Activated T-cell treated with anti-CD3 and anti-CD28 coated beads for 48 hours (primary cell): ENCODE data around the gene CCSER1.

Source experiments
- DNase-seq: peaks from one replicate; pipeline ENCODE4 v3.0.0-alpha.2; 2020; ENCODE audit warnings: low read depth

CCSER1 gene

DNA sequence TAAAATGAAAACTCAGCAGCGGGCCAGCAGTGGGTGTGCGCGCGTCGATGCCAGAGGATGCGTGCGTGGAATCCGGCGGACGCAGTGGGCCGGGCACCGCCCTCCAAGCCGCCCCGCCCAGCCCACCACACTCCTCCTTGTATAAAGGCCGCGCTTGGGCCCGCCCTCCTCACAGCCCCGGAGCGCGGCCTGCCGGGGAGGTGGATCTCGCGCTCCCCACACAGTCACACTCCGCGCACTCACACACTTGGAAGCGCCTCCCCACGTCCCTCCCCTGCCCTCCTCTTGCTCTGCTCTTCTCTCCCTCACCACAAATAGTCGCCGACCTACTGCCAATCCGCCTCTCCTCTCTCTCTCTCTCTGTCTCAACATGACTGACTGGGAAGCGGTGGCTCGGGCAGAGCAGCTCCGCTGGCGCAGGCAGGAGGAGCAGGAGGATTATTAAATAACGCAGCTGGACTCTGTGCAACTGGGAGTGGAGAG lies at the start of gene CCSER1:
TSS of gene CCSER1 (plus strand) at position 172 of the 483 bp plus-strand sequence.
- DNase-seq: peak; percentile 21

DNA sequence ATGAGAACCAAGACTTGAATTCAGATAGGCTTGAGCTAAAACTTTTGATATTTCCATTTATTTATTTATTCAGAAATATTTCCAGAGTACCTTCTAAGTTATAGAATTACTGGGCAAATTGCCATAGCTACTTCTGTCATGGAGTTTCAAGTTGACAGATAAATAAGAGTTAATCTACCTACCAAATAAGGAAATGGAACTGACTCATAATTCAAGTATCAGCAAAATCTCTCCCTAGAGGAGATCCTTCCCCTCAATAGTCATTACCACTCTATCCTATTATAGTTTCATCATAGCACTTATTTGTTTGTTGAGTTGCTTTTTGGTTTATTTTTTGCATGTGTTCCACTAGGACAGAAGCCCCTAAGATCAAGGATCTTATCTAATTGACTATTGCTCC lies 48.8 kb upstream of the CCSER1 start:
- no peak for DNase-seq

- no peak for DNase-seq
These were observed 47.1 kb upstream of the CCSER1 start for GRCh38 chr4:90080116-90080515.

DNA sequence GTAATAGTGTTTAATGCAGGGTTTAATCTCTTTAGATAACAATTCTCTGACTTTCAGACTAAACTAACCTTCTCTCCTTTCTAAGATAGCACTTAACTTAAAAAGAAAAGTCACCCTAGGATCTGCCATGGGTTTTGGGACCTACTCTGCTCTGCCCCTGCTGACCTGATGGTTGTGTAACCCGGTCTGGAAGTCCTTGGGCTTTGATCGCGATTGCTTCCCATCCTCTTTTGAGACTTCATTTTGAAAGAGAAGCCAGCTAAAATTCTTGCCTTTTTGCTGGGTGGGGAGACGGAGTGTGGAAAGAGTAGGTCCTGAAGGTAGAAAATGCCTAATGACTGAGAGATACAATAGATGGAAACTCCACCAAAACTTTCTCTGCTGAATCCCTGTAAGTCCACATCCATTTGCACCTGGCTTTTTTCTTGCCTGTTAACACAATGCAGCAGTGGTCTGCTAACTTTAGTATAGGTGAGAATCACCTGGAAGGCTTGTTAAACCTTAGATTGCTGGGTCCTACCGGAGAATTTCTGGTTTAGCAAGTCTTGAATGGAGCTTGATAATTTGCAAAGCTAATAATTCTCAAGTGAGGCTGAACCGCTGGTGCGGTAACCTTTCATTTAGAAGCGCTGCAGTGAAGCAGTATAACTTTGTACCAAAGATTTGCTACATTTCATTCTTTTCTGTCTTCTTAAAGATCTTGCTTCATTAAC lies 45.6 kb upstream of the CCSER1 start:
- no peak for DNase-seq

DNA sequence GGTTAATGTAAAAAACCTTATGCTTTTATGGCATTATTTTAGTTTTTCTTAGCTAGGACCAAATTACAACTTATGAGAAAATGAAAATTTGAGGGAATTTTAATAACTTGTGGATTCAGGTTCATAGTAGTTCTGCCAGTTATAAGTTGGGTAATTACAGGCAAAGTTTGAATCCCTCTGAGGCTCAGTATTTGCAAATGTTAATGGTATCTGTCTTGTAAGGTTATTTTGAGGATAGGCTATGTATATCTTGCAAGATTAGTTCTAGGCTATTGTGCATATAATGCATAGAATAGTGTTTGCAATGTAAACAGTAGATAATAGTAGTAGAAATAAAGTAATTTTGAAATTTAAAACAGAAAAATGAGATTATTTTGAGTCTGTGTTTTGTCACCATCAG lies 44.7 kb upstream of the CCSER1 start:
- DNase-seq: no peak

DNA sequence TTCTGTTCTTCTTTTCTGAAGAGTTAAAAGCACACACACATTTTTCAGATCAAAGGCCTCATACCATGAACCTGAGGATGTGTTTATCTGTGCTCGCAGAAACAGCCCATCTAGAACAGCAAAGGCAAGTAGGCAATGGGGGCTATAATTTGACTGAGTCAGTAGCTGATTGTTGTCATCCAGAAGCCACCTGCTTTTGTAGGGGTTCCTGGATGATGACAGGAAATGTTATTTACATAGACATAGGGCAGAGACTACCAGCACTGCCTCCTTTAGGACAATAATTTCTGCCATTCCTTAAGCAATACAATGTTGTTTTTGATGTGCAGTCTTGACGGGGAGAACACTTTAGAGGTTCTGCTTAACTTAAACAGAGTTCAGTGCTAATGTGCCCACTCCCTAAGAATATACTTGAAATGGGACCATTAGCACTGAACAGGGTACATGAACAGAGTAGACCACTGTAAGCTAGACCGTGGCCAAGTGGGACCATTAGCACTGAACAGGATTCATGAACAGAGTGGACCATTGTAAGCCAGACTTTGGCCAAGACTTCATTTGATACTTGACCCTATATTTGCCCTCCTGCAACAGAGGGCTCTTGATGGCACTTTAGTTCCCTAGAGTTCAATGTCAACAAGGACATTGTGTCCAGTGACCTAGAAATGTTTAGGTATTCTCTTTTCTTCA lies 42.8 kb upstream of the CCSER1 start:
- DNase-seq: no peak

DNA sequence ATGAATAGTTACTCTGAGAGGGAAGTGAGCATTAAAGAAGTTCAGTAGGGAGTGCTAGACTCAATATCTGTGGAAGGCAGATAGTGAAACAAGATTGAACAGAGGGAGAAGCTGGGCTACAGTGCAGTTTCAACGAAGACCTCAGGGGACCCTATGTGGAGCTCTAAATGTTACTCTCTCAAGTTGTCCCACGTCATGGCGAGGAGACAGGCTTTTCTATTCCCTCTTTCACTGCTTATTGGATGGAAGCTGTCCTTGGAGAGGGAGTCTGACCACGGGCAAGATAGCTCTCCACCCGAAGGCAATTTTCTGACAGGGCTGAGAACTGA lies 42.3 kb upstream of the CCSER1 start:
- DNase-seq: no peak

GRCh38 chr4:90093526-90093925 lies 33.7 kb upstream of the CCSER1 start:
- DNase-seq: no peak

- no peak for DNase-seq
These were observed 32.2 kb upstream of the CCSER1 start for GRCh38 chr4:90095000-90095399.

DNA sequence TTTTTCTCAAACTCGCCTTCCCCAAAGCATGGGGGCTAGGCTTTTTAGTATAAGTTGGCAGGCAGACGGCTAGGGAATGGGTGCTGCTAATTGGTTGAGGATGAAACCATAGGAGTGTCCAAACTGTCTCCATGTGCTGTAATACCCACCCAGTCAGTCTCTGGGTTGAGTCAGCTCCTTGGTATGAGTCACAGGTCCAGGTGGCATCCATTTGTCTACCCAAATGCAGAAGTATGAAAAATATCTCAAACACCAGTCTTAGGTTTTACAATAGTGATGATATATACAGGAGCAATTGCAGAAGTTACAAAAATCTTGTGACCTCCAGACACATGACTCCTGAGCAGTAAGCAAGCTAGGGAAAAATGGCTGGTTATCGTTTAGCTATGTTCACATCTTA lies 27.4 kb upstream of the CCSER1 start:
- DNase-seq: no peak

DNA sequence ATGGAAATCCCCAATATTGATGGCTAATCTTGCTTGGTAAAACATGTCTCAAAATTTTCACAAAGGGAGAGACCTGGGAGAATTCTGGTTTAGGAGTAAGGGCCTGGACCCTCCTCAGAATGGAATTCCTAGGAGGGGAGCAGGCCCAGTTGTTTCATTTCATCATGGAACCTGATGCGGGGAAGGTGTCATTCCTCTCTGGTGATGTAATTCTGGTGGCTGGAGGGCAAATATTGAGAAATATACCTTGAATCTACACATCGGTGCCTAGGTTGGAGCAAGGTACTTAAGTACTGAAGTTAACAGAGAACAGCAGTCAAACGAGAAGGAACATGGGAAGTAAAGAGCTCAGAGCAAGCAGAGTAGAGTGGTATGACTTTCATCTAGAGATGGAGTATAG lies 23.2 kb upstream of the CCSER1 start:
- no peak for DNase-seq

- no peak for DNase-seq
These were observed 21.9 kb upstream of the CCSER1 start for GRCh38 chr4:90105274-90105673.

DNA sequence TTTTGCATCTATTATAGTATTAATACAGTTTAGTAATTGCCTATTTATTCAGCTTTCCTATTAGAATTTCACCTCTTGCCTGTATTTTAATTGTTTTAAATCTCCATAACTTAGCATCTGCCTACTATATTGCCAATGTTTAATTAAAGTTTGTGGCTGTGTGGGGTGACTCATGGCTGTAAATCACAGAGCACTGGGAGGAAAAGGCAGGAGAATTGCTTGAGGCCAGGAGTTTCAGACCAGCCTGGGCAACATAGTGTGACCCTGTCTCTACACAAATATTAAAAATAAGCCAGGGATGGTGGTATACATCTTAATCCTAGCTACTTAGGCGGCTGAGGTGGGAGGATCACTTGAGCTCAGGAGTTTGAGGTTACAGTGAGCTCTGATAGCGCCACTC lies 14.5 kb upstream of the CCSER1 start:
- no peak for DNase-seq

- no peak for DNase-seq
These were observed 13.2 kb upstream of the CCSER1 start for GRCh38 chr4:90113881-90114457.

DNA sequence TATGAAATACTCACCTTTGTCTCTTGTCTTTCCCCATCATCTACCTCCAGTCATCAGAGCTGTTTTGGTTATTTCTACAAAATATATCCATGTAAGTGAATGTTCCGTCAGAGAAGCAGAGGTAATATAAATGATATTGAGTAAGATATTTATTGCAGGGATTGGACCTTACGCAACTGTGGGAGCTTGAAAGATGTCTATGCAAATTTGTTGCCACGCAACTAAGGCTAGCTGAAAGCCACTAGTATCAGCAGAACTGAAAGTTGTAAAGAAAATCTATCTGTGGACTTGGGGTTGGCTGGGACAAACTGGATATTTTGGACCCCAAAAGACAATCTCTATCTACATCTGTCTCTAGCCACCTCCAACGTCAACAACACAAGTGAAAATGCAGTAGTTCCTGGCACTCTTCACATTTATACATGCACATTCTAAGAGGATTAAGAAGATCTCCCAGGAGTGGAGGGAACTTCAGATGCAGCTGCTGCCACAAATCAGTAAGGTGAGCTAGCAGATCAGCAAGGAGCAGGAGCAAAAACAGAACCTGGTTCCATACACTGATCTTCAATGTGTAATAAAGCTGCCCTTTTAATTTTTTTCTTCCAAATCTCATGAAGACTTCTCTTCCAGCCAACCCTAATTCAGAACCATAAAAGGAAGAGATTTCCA lies 8.5 kb upstream of the CCSER1 start:
- no peak for DNase-seq

DNA sequence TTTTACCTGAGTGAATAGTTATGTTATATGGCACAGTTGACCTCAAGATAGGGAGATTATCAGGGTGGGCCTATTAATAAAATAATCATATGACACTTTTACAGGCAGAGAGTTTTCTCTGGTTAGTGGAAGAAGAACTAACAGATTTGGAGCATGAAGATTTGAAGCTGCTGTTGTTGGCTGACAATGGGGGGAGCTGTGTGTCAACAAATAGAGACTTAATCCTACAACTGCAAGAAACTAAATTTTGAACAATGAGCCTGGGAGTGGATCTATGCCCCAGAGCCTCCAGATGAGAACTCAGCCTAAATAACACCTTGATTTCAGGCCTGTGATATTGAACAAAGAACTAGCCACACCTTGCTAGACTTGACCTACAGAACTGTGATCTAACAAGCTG lies 7.2 kb upstream of the CCSER1 start:
- DNase-seq: no peak

DNA sequence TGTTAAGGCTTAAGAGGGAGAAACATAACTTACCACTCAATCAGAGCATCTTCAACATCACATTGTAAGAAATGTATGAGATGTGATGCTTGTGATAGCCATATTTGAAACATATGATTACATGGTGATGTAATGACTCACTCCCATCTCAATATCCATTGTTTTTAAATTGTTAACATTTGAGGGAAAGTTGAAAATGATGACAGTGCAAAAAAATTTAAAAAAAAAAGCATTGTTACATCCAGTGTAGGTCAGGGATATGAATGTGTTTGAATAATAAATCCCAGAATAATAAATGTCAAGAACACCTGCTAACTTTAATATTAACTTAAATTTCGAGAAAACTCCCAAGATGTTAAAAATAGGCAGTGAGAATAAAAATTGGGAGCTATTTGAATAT lies 6.4 kb upstream of the CCSER1 start:
- no peak for DNase-seq

DNA sequence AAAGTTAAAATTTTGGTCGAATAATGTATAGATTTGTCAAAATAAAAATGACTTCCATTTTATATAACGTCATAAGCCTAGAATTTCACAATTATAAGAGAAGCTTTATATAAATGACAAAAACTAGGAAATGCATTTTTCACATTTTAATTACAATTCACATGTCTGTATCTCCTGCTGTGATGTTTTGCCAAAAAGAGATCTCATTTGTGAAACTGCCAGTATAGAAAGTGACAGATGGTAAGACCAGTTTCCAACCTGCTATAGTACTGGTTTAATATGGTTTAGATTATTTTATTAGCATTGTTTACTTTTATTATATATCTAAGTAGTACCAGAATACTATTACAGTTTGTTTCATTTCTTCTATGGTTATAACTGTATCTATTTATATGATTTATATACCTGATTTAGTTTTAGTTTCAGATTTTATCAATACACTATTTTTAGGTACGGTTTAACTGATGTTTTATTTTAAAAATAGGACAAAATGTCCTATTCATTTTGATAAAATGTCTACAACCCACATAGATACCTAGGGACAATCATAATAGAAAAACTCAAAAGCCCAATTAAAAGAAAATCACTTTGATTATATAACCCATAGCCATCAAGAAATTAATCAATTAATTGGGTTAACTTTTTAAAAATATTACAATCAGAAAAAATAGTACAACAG lies 5.4 kb upstream of the CCSER1 start:
- no peak for DNase-seq

DNA sequence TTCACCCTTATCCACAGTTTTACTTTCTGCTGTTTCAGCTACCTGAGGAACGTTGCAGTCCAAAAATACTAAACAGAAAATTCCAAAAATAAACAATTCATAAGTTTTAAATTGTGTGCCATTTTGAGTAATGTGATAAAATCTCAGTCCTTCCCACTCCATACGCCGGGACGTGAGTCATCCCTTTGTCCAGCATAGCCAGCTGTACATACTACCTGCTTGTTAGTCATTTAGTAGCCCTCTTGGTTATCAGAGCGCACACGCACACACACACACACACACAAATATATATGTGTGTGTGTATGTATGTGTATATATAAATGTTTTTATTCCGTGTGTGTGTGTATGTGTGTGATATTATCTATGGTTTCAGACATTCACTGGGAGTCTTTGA lies 4.8 kb upstream of the CCSER1 start:
- no peak for DNase-seq

GRCh38 chr4:90124276-90124675 lies 2.9 kb upstream of the CCSER1 start:
- no peak for DNase-seq

DNA sequence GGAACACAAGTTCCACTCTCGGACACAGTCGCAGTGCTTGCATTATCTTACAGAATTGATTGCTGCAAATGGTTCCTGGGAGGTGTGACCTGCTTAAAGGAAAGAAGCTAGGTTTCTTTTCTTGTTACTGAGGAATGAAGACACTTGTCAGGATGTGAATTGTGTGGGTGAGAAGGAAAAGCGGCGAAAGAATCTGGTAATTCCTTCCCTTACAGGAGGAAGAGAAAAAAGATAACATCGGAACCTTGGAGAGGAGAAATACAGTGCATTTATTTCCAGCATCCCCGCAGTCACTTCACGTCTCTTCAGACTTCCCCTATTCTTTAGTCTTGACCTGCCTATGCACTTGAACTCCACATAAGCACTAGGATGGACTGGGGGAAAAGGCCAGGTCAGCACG lies 389 bp upstream of the CCSER1 start:
- no peak for DNase-seq

DNA sequence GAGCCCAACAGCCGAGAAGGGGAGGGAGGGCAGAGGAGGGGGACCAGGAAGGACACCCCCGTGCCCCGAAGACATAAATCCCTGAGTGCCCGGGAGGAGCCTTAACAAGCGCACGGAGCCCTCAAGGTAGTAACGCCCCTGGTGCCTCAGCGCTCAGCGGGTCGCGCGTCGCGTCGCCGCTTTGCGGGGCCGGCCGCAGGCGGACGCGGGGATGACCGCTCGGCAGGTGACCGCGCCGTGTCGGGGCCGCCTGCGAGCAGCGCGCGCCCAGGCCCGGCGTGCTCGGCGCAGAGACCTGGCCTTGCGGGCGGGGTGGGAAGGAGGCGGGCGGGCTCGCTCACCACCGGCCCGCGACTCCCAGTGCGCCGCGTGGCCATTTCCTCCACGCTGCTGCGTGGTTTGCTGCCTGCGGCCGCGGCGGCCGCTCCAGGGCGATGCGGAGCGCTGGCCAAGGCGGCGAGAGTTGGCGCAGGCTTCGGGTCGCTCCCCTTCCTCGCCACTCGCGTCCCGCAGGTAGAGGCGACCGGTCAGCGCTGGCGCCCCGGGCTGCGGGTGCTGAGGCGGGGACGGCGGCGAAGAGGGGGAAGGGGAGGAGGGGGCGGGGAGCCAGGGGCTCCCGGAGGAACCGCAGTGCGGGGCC lies 632 bp downstream of the CCSER1 start:
- DNase-seq: peak; percentile 1
